Measurements from ENCODE around the gene MGAT5.

GRCh38 chr2:134498654-134499053 is 244.8 kb downstream of the MGAT5 start:
- no peak for TF ChIP-seq CTCF (IDR thresholded peaks at IDR 0.05)
- no peak for TF ChIP-seq POLR2A (IDR thresholded peaks at IDR 0.05)
